ENCODE data around the gene IRF5.

- no peak for TF ChIP-seq CTCF (IDR thresholded peaks at IDR 0.05)
- TF ChIP-seq POLR2A (IDR thresholded peaks at IDR 0.05): no peak
Observed at GRCh38 chr7:128924707-128925588, 12.8 kb upstream of the IRF5 start.
